Endothelial cell of umbilical vein (primary cell): ENCODE data around the gene COG5.

Experiments
- CTCF ChIP-seq, 2 donors: IDR thresholded peaks; 1 replicate in 1 of 2; 2 replicates in 1 of 2; pipeline ENCODE4 v1.5.1; 2011; ENCODE audit warnings: low read length in 2 of 2, mild to moderate bottlenecking in 2 of 2, moderate library complexity in 2 of 2, control low read depth in 1 of 2, inconsistent platforms in 1 of 2, low read depth in 1 of 2; ENCODE audit not compliant: insufficient read depth in 1 of 2; ENCODE audit errors: extremely low read depth in 1 of 2
- JUN ChIP-seq: IDR thresholded peaks from 2 replicates; pipeline ENCODE4 v1.6.1; 2011; ENCODE audit warnings: borderline replicate concordance, low read depth; ENCODE audit not compliant: insufficient read length, insufficient read depth
- POLR2A ChIP-seq: IDR thresholded peaks from 2 replicates; pipeline ENCODE4 v1.6.1; 2012; ENCODE audit warnings: low read depth, mild to moderate bottlenecking, control low read depth, low read length
- POLR2AphosphoS5 ChIP-seq: IDR thresholded peaks from 2 replicates; pipeline ENCODE4 v1.6.1; 2012; ENCODE audit warnings: low read depth, mild to moderate bottlenecking, control low read depth, low read length, moderate library complexity; ENCODE audit not compliant: insufficient read depth

GRCh38 chr7:107167483-107168232, 396.1 kb downstream of the COG5 start:
- peak in 1 of 2 donors; percentile 24 for TF ChIP-seq CTCF (IDR thresholded peaks at IDR 0.05; ENCODE audit: extremely low read depth in 1 of 2, insufficient read depth in 1 of 2, low read depth in 1 of 2, low read length in 2 of 2)
- peak; percentile 7 for TF ChIP-seq POLR2AphosphoS5
- peak; percentile 94 for TF ChIP-seq POLR2A
- peak; percentile 71 for TF ChIP-seq JUN
